NCI-H510A treated with DMSO at 0.1 percent for 48 hours (cell line): ENCODE measurements around the gene NSA2.
"Not testable (repeated sequence)": the region's sequence is repeated elsewhere in the genome, so short reads cannot be mapped to it uniquely, and the experiment has no call there.

Experiments
- DNase-seq: peaks from one replicate; lab custom pipeline; 2025; lab: John Stamatoyannopoulos, UW

Gene NSA2

GRCh38 chr5:74766849-74767578 is at the start of gene NSA2, which contains the start of gene GFM2:
Gene NSA2 (plus strand): TSS chr5:74767249. CDS start chr5:74767361, 112 bp downstream.
Gene GFM2 (minus strand): TSS chr5:74767117. CDS start chr5:74763742, 3,375 bp downstream.
- DNase-seq, result peak; percentile 75

DNA sequence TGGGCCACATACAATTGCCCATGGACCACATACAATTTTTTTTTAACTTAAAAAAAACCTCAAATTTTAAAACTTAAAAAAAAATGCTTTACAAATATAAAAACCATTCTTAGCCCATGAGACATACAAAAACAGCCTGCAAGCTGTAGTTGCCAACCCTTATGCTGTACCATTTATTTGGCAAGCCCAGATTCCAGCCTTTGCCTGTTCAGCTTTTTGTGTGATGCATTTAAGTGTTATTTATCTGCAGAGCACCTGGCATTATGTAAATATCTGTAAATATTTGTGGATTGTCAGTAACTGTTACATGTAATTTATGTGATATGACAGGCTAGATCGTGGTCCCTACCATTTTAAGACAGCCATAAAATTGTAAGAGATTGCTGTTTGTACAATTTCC is 49.5 kb upstream of the NSA2 start:
- peak; percentile 12 for DNase-seq

- no peak for DNase-seq
These were observed 44.8 kb upstream of the NSA2 start for GRCh38 chr5:74722271-74722670.

DNA sequence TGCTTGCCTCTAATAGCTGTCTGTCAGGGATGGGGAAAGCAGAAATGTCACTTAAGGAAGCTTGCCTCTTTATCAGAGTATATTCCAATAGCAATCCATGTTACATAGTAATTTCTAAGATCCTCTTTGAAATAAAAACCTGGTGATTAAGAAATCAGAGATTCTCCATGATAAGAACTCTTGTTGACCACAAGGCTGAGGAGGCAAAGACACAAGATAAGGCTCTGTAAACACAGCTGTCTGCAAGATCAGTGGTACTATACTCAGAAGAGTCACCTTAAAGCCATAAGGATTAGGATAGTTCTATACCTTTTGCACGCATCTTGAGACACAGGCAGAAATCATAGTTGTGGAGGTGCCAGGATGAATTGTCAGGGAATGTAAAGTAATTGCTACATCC is 41.7 kb upstream of the NSA2 start:
- no peak for DNase-seq

- DNase-seq, result no peak
These were observed 30.3 kb upstream of the NSA2 start for GRCh38 chr5:74736759-74737158.

- DNase-seq, result no peak
These were observed 28.6 kb upstream of the NSA2 start for GRCh38 chr5:74738406-74738805.

GRCh38 chr5:74748742-74749141 is 18.3 kb upstream of the NSA2 start:
- not testable (repeated sequence) for DNase-seq

DNA sequence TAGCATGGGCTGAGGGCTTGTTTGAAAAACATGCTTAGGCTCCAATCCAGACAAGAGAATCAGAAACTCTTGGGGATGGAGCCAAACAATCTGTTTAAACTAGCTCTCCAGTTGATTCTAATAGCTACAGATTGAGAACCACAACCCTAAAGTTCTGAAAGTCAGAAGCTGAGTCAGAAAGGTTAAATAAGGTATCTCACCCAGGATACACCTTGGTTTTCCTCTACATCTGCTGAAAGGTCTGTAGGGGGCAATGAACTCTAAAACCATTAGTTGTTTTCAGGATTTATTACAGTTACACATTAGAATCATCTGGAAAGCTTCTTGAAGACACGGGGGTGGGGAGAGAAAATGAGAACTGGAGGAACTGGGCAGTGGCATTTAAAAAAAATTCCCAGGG is 5.8 kb upstream of the NSA2 start:
- no peak for DNase-seq

GRCh38 chr5:74762599-74762998 is 4.5 kb upstream of the NSA2 start:
- DNase-seq, result no peak

DNA sequence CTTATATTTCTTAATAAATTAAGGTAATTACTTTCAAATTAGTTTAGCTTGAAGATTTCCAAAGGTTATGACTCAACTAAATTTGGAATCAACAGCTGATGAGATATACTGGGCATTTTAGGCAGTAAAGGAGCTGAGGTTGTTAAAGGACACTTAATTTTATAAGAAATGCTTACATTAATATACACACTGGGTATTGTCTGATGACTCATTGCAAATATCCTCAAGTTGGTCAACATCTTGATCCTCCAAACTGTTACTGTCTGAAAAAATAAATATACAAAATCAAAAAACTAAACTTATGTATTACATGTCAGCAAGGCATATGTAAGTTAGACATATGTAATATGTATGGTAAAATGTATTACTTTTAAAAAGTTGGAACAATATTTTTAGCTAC is 3.5 kb upstream of the NSA2 start:
- DNase-seq, result no peak

- DNase-seq, result no peak
These were observed 1.8 kb upstream of the NSA2 start for GRCh38 chr5:74765201-74765600.

DNA sequence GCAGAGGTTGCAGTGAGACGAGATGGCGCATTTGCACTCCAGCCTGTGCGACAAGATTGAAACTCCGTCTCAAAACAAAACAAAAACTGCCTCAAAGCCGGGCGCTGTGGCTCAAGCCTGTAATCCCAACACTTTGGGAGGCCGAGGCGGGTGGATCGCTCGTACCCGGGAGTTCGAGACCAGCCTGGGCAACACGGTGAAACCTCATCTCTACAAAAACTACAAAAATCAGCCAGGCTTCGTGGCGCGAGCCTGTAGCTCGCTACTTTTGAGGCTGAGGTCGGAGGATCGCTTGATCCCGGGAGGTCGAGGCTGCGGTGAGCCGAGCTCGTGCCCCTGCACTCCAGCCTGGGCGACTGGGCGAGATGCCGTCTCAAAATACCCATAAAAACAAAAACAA is 1.1 kb upstream of the NSA2 start:
- no peak for DNase-seq

- DNase-seq, result peak; percentile 8
These were observed 616 bp upstream of the NSA2 start for GRCh38 chr5:74766418-74766848.

DNA sequence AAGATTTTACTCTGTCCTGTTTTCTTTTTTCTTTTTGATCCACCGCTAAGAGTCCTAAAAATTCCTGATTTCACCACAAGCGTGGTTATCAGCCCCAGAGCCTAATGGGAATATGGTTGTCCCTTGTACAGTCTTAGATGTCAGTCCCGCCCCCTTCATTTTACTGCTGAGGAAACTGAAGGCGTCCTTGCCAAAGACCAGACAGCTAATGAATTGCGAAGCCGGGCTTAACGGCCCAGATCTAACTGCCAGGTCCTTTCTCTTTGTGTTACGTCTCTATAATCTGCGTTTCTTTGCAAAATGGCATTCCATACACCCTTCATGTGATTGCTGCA is 497 bp downstream of the NSA2 start:
- DNase-seq, result no peak

- no peak for DNase-seq
These were observed 5.3 kb downstream of the NSA2 start for GRCh38 chr5:74772359-74772758.

DNA sequence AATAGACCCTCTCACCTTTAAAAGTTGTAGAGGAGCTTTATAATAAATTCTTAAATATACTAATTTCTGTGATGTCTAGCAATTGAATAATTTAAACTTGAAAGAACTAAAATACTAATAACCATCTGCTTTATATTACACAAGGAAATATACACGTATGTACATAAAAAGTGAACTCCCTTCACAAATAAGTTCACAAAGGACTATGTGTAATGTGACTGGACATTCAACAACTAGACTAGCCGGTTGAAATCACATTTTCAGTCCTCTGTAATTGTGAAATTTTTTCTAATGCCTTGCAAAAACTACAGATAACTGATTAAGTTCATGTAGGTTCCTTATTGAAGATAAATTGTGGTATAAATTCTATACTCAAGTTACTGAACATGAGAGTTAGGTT is 11.6 kb downstream of the NSA2 start:
- DNase-seq, result no peak

DNA sequence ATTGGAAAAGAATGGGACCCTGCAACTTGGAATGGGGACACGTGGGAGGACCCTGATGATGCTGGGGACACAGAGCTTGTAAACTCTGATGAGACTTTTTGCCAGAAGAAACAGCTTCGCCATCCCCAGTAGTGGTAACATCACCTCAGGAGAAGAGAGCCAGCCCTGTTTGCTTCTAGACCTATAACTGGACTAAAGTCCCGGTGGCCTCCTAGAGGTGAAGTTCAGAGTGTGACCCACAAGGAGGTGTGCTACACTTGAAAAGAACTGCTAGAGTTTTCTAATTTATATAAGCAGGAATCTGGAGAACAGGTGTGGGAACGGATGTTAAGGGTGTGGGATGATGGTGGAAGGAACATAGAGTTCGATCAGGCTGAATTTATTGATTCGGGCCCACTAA is 19.8 kb downstream of the NSA2 start:
- no peak for DNase-seq

DNA sequence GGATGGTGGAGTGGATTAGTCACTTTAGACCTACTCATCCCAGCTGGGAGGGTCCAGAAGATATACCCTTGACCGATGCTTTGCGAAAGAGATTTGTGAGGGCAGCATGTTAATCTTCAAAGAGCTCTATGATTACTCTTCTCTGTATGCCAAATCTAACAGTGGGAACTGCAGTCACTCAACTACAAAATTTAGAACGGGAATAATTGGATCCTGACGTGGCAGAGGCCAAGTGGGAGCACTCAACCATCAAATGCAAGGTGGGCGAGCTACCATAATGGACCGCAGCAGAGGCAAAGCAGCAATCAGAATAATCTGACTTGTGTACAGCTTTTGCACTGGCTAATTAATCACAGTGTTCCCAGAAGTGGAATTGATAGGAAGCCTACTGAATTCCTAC is 20.4 kb downstream of the NSA2 start:
- DNase-seq, result no peak

GRCh38 chr5:74791669-74792068 is 24.6 kb downstream of the NSA2 start:
- DNase-seq, result not testable (repeated sequence)

- no peak for DNase-seq
These were observed 32.2 kb downstream of the NSA2 start for GRCh38 chr5:74798977-74799911.

DNA sequence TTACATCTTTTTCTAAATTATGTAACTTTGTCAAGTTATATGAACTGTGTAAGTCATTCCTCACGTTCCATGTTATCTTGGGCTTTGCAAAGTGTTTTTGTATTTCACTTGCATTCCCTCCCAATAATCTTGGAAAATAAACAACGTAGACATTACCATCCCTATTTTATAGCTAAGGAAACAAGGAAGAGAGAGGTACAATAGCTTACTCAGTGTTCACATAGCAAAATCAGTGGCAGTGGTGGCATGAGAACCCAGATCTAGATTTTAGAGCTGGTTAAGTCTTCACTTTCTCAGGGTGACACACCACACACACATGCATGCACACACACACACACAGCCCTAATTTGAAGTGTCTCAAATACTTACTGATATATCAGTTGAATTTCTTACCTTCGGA is 34.1 kb downstream of the NSA2 start:
- no peak for DNase-seq

DNA sequence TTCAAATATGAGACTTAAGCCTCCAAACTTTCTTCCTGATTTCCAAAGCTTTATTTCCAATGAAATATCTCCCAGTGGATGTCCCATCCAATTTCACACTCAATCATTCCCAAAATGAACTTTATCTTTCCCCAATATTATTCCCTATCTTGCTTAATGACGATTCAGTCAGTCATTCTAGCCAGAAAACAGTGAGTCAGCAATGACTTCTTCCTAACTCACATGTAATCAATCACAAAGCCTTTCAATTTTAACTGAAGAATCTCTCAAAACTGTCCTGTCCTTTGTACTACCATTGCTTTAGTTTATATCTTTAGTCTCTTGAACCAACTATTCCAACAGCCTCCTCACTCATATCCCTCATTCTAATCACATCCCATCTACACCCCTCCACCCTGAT is 34.9 kb downstream of the NSA2 start:
- no peak for DNase-seq

DNA sequence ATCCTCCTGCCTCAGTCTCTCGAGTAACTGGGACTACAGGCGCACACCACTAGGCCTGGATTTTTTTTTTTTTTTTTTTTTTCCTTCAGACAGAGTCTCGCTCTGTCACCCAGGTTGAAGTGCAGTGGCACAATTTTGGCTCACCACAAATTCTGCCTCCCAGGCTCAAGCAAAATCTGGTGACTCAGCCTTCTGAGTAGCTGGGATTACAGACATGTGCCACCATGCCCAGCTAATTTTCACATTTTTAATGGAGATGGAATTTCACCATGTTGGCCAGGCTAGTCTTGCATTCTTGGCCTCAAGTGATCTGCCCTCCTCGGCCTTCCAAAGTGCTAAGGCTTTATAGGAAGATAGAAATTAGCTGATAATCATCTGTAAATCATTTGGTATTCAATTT is 43.9 kb downstream of the NSA2 start:
- no peak for DNase-seq
